Heart left ventricle (tissue), 13 donors: ENCODE measurements around the gene LIN54.

ENCODE experiments used
- CTCF ChIP-seq, 12 donors: fragments of 200-600 bp; sonication (generic) in 4 of 12; IDR thresholded peaks; one replicate each; pipeline versions ENCODE4 v1.5.0 to v1.8.0; 2018 to 2022; ENCODE audit warnings: antibody characterized with exemption in 12 of 12, mild to moderate bottlenecking in 5 of 12
- POLR2A ChIP-seq, 2 donors: fragments of 450-650 bp; IDR thresholded peaks; one replicate each; pipeline ENCODE4 v1.6.1; 2017; ENCODE audit warnings: antibody characterized with exemption in 2 of 2, mild to moderate bottlenecking in 2 of 2, moderate library complexity in 2 of 2
- donor health status: ischemic (EF 13 %, LVEDD 7.1; RV severe dilation, severe dysfunction).
- donor health status: DM: no; HTN: yes; CAD: no.
- donor health status: DM: no; HTN: no; CAD: no.
- donor health status: ischemic (EF 25% LVEDD 6.9; RV normal size, moderate dysfunction).
- donor health status: ischemic (EF 25% LVEDD 5.7; RV mildly dilated, moderate dysfunction).
- donor health status: ischemic (EF 35%, LVEDD 5.7; RV mildly dilated, moderate dysfunction).
- donor health status: nonischemic (EF 11% LVEDD 7.7; RV severe dilation, severe dysfunction).
- donor health status: DM: yes; HTN: yes; CAD: no.
- donor health status: PGD.
- donor health status: ischemic (EF 29% LVEDD 5.4; RV normal size, mild dysfunction).
- donor health status: nonischemic (EF 23%, LVEDD 6.1; RV moderate dilation, normal function).

GRCh38 chr4:82909326-82909725, 101.3 kb downstream of the LIN54 start:
- no peak for TF ChIP-seq CTCF (IDR thresholded peaks at IDR 0.05)
- no peak for TF ChIP-seq POLR2A (IDR thresholded peaks at IDR 0.05)
